ENCODE results near the gene FHOD3.

The FHOD3 gene

GRCh38 chr18:36348331-36348730 lies 50.8 kb downstream of the FHOD3 start:
- DNase-seq (ENCODE audit: low spot score): no peak
- no peak for TF ChIP-seq CTCF (IDR thresholded peaks at IDR 0.05; ENCODE audit: extremely low read depth, missing control alignments)

DNA sequence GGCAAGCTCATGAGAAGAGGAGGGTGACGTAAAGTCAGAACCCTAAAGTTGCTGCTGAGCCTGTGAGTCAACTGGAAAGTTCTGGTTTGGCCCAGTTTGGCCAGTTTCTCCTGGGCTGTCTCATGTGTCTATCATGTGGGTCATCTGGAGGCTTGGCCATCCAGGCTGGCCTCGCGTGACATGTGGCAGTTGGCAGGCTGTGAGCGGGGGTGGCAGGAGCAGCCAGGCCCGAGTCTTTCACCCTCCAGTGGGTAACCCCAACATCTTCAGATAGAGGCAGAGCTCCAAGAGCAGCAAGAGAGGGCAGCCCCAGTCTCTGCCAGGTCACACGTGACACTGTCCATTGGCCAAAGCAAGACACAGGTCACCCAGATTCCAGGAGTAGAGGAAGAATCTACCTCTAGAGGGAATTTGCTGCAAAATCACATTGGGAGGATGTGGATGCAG lies 51.5 kb downstream of the FHOD3 start:
- TF ChIP-seq CTCF (IDR thresholded peaks at IDR 0.05; ENCODE audit: extremely low read depth, missing control alignments): no peak
- no peak for DNase-seq (ENCODE audit: low spot score)

DNA sequence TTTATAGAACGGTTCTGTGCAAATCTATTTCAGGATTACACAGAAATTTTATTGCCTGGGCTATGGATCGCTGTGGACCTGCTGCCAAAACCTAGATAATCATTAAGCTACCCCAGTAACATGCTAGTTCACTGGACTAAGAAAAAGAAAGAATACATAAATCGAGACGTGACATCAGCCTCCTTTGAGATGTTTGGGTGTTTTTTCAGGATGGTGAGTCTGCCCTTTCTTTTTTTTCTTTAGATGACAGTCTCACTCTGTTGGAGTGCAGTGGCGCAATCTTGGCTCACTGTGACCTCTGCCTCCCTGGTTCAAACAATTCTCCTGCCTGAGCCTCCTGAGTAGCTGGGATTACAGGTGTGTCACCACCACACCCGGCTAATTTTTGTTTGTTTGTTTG lies 52.0 kb downstream of the FHOD3 start:
- no peak for DNase-seq (ENCODE audit: low spot score)

DNA sequence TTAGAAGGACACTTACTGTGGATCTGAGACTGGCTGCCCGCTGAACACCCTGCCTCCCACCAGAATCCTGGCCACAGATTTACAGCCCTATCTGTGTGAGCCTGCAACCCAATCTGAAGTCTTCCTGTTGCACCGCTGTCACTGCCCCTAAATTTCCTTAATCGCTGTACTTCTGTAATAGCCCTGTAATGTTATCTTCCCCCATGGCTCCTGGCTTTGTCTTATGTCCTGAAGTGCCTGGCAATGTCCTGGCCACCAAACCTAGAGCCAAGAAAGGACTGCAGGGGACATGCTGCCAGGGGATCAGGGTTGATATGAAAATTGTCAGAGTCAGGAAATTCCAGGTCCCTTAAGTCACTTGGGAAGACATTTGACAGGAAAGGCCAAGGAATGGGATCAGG lies 52.7 kb downstream of the FHOD3 start:
- DNase-seq (ENCODE audit: low spot score): no peak
- no peak for TF ChIP-seq CTCF (IDR thresholded peaks at IDR 0.05; ENCODE audit: extremely low read depth, missing control alignments)

More for the DNA sequence above, 52.0 kb downstream of the FHOD3 start:
- TF ChIP-seq CTCF (IDR thresholded peaks at IDR 0.05; ENCODE audit: extremely low read depth, missing control alignments): no peak

GRCh38 chr18:36350839-36351469 lies 53.4 kb downstream of the FHOD3 start:
- TF ChIP-seq CTCF (IDR thresholded peaks at IDR 0.05; ENCODE audit: extremely low read depth, missing control alignments): no peak
- DNase-seq (ENCODE audit: low spot score): no peak

DNA sequence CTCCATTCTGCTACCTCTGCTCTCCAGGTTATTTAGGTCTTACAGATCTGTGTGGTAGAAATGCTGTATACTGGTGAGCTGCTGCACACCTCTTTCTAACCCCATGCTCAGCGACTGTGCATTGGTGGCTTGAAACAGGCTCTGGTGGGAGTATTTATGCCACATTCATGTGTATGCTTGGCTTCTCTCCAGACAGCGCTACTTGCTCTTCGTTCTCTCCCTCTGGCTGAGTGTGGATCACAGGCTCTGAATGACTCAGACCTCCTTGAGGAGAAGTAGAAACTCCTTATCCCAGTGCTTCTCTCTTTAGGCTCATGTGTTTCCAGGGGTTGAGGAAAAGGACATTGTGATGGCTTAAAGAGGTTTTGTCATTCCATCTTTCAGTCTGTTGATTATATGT lies 54.9 kb downstream of the FHOD3 start:
- TF ChIP-seq CTCF (IDR thresholded peaks at IDR 0.05; ENCODE audit: extremely low read depth, missing control alignments): no peak
- no peak for DNase-seq (ENCODE audit: low spot score)

- DNase-seq (ENCODE audit: low spot score): no peak
- TF ChIP-seq CTCF (IDR thresholded peaks at IDR 0.05; ENCODE audit: extremely low read depth, missing control alignments): no peak
Observed at GRCh38 chr18:36354989-36355388, 57.5 kb downstream of the FHOD3 start.

Data from GM20000 (cell line).